AG09309 (cell line): ENCODE results near the gene LRIT2.

Experiments
- DNase-seq: peaks from one replicate; pipeline ENCODE4 v3.0.0-alpha.2; 2010; ENCODE audit warnings: low read depth
- H3K4me3 ChIP-seq: 2 replicates; pipeline ENCODE4 v1.5.1; 2011; ENCODE audit warnings: mild to moderate bottlenecking, low read depth, low read length, moderate library complexity; ENCODE audit not compliant: control insufficient read depth
- TF ChIP-seq, protein P1 (sequence below): IDR thresholded peaks from 2 replicates; pipeline ENCODE4 v1.5.1; 2011; ENCODE audit warnings: mild to moderate bottlenecking, low read depth, low read length, inconsistent platforms; ENCODE audit not compliant: insufficient read depth, control insufficient read depth; ENCODE audit errors: missing control alignments

LRIT2 gene

GRCh38 chr10:84232376-84232775 is 7.0 kb upstream of the LRIT2 start:
- DNase-seq: no peak
- no peak overlapping the region for H3K4me3 ChIP-seq
- TF ChIP-seq, protein P1, sequence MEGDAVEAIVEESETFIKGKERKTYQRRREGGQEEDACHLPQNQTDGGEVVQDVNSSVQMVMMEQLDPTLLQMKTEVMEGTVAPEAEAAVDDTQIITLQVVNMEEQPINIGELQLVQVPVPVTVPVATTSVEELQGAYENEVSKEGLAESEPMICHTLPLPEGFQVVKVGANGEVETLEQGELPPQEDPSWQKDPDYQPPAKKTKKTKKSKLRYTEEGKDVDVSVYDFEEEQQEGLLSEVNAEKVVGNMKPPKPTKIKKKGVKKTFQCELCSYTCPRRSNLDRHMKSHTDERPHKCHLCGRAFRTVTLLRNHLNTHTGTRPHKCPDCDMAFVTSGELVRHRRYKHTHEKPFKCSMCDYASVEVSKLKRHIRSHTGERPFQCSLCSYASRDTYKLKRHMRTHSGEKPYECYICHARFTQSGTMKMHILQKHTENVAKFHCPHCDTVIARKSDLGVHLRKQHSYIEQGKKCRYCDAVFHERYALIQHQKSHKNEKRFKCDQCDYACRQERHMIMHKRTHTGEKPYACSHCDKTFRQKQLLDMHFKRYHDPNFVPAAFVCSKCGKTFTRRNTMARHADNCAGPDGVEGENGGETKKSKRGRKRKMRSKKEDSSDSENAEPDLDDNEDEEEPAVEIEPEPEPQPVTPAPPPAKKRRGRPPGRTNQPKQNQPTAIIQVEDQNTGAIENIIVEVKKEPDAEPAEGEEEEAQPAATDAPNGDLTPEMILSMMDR: no peak

DNA sequence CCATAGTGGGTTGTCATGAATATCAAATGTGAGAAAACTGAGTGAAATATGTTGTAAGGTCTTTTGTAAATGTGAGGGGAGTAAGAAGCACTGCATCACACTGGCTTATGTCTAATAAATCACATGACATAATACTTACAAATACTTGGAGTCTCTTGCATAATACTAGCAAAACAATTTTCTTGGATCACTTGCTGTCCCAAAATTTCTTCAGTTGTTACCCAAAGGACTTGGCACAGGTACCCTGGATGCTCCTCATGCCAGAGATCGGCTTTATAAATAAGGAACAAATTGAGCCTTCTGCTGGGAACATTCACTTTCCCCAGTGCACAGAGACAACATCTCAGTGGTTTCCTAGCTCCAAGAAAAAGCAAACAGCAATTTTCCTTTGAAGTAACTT is 5.0 kb upstream of the LRIT2 start:
- DNase-seq: no peak
- no peak overlapping the region for H3K4me3 ChIP-seq
- TF ChIP-seq, protein P1: no peak

DNA sequence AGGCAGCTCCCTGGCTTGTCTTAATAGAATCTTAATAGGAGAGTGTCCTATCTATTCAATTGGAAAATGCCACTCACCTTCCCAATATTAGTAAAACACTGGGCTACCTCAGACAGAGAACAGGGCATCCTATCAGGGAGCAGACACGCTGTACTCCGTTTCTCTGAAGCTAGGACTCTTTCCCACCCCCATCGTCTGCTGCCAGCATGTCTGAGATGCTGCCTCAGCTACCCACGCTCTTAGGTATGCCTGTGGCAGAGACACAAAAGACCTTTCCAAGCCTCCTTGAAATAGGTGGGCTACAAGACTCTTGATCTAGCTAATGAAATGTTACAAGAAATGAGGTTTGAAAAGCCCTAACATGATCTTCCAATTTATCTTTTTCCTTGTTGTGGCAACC is 2.5 kb upstream of the LRIT2 start:
- no peak for DNase-seq
- H3K4me3 ChIP-seq: no peak overlapping the region
- TF ChIP-seq, protein P1: no peak

DNA sequence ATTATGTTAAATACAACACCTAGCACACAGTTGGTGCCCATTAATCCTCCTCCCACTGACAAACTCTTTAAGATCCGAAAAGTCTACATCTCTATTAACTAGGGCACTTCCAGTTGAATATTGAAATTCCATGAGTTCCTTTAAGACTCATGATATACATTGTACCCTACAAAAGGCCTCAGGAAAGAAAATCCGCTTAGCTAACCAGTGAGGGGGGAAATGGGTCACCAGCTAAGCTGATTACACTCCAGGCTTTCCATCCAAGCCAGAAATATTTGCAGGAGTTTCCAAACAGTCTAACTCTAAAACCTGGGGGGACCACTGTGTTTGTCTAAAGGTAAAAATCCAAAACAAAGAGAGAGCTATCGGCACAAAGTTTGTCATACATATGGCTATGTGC is 1.3 kb upstream of the LRIT2 start:
- DNase-seq: no peak
- H3K4me3 ChIP-seq: no peak overlapping the region
- TF ChIP-seq, protein P1: no peak

DNA sequence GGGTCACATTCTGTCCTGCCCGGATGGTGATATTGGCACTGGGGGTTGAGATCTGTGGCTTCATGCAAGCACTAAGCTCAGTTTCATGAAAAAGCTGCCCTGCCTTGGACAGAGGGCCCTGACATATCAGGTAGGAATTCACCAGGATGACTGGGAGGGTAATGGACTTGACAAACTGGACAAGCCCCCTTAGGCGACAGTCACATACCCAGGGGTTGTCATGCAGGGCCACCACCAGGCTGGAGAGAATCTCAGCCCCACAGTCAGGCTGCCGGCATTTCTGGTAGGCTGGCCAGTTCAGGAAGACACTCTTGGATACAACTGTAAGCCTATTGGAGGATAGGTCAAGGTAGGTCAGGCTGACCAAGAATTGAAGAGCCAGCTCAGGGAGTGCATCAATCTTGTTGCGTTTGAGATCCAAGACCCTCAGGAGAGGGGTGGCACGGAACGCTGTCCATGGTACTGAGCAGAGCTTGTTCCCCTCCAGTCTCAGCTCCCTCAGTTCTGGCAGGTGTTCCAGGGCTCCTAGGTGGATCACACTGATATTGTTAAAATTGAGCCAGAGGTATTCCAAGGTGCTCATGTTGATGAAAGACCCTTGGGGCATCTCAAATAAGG is 824 bp downstream of the LRIT2 start:
- DNase-seq: no peak
- TF ChIP-seq, protein P1: no peak
- H3K4me3 ChIP-seq: no peak overlapping the region

DNA sequence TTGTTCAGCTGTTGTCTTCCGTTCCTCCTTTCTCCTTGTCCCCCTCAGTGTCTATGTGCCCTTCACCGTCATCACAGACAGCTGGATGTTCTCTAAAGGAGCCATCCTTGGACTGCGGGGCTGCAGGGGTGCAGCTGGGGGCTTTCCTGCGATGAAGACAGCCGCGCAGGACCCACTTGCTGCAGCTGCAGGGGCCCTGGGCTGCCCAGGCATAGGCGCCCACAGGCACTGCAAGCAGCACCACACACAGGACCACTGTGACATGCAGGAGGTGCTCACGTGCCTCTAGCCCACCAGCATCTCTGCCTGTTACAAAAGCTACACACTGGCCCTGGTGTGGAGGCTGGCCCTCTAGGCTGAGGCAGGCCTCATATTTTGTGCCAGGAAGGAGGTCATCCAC is 3.4 kb downstream of the LRIT2 start:
- DNase-seq: no peak
- no peak overlapping the region for H3K4me3 ChIP-seq
- TF ChIP-seq, protein P1: no peak

DNA sequence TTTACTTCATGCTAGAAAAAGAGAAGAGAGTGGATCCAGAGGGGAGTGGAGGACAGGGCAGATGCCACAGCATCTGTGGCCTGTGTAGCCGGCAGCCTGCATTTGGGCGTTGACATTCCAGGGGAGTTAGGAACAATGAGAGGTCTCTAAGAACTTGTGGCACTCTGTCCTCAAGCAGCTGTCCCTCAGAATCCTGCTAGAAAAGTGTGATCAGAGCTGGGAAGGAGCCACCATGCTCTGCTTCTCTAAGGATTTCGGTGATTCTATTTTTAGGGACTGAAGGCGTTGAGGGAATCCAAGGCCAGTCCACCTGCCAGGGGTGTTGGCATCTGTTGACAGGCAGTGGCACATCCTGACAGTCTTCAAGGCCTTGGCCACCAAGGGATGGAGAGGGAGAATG is 7.6 kb downstream of the LRIT2 start:
- TF ChIP-seq, protein P1: no peak
- no peak overlapping the region for H3K4me3 ChIP-seq
- DNase-seq: no peak
